Effector CD4-positive, alpha-beta T cell (primary cell): Measurements from ENCODE around the gene EDARADD.

ENCODE experiments used
- DNase-seq: peaks from one replicate; pipeline ENCODE4 v3.0.0-alpha.2; 2020

Gene EDARADD

GRCh38 chr1:236394879-236395229 lies 768 bp downstream of the EDARADD start:
- no peak for DNase-seq

- DNase-seq = peak; percentile 54
Measured at GRCh38 chr1:236395230-236395946, 1.3 kb downstream of the EDARADD start.

GRCh38 chr1:236395947-236396664 lies 2.0 kb downstream of the EDARADD start:
- DNase-seq = no peak

- DNase-seq = no peak
Measured at GRCh38 chr1:236396665-236397043, 2.6 kb downstream of the EDARADD start.

GRCh38 chr1:236397173-236397759 lies 3.2 kb downstream of the EDARADD start:
- DNase-seq = no peak

- no peak for DNase-seq
Measured at GRCh38 chr1:236398538-236398937, 4.5 kb downstream of the EDARADD start.

- no peak for DNase-seq
Measured at GRCh38 chr1:236400061-236400603, 6.0 kb downstream of the EDARADD start.

GRCh38 chr1:236401698-236402097 lies 7.6 kb downstream of the EDARADD start:
- DNase-seq = no peak

GRCh38 chr1:236403905-236404696 lies 10.0 kb downstream of the EDARADD start:
- DNase-seq = no peak

GRCh38 chr1:236407059-236407458 lies 13.0 kb downstream of the EDARADD start:
- no peak for DNase-seq

GRCh38 chr1:236413688-236414087 lies 19.6 kb downstream of the EDARADD start:
- no peak for DNase-seq

- DNase-seq = peak; percentile 35
Measured at GRCh38 chr1:236416165-236416564, 22.1 kb downstream of the EDARADD start.

GRCh38 chr1:236417336-236417735 lies 23.2 kb downstream of the EDARADD start:
- DNase-seq = no peak

- DNase-seq = no peak
Measured at GRCh38 chr1:236419502-236419901, 25.4 kb downstream of the EDARADD start.

GRCh38 chr1:236421022-236421421 lies 26.9 kb downstream of the EDARADD start:
- no peak for DNase-seq

- DNase-seq = no peak
Measured at GRCh38 chr1:236421850-236422516, 27.9 kb downstream of the EDARADD start.

GRCh38 chr1:236422517-236422876 lies 28.4 kb downstream of the EDARADD start:
- DNase-seq = no peak

- no peak for DNase-seq
Measured at GRCh38 chr1:236425031-236425663, 31.1 kb downstream of the EDARADD start.

- no peak for DNase-seq
Measured at GRCh38 chr1:236426215-236426614, 32.1 kb downstream of the EDARADD start.

- DNase-seq = no peak
Measured at GRCh38 chr1:236429715-236430274, 35.7 kb downstream of the EDARADD start.

GRCh38 chr1:236433819-236434315 lies 39.8 kb downstream of the EDARADD start:
- DNase-seq = no peak
